Stimulated activated naive CD8-positive, alpha-beta T cell treated with anti-CD3 and anti-CD28 coated beads, Interleukin-15, Interleukin-2, amounts not matched to agents 100 ng/mL and 50 ng/mL, for 24 hours (primary cell): ENCODE measurements around the gene CHST5.

Source experiments
- H3K27ac Mint-ChIP-seq: one replicate; pipeline ENCODE4 v1.8.0; 2021; ENCODE audit warnings: mild to moderate bottlenecking, mixed read lengths
- H3K27me3 Mint-ChIP-seq: one replicate; pipeline ENCODE4 v1.8.0; 2021; ENCODE audit warnings: mixed read lengths
- H3K36me3 Mint-ChIP-seq: one replicate; pipeline ENCODE4 v1.8.0; 2021; ENCODE audit warnings: low read depth, mixed read lengths
- H3K4me1 Mint-ChIP-seq: one replicate; pipeline ENCODE4 v1.8.0; 2021; ENCODE audit warnings: low read depth, mixed read lengths
- H3K4me3 Mint-ChIP-seq: one replicate; pipeline ENCODE4 v1.8.0; 2021; ENCODE audit warnings: mild to moderate bottlenecking, mixed read lengths
- H3K9me3 Mint-ChIP-seq: one replicate; pipeline ENCODE4 v1.8.0; 2021; ENCODE audit warnings: mixed read lengths

CHST5 gene

DNA sequence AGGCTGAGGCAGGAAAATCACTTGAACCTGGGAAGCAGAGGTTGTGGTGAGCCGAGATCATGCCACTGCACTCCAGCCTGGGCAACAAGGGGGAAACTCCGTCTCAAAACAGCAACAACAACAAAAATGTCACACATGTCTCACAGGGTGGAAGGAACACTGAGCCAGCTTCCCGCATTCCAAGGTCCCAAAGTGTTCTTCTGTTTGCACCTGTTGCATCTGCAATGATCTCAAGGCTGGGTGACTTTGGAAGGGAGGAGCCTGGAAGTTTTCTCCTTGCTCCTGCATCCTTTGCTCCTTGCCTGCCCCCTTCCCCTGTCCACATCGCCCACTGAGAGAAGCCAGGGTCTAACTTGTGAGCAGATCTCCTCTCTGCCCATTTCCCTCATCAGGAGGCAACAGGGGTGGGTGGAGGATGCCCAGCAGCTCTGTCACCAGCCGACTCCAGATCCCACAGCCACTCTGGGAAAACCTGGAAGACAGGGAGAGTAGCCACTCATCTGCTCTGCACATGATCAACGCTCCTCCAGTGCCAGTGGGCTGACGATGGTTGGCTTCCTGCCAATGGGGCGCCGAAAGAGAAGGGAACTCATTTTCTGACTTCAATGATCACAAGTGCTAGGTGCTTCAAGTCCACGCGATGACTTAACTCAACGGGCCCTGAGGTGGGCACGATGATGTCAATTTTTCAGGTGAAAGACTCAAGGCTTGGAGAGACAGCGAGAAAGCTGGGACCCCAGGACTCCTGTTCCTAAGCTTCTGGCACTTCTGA, 53.3 kb downstream of the CHST5 start:
- no peaks in the 10 kb centered on the region for H3K36me3 Mint-ChIP-seq
- no peaks in the 10 kb centered on the region for H3K4me1 Mint-ChIP-seq
- peaks cover 8% of the 10 kb centered on the region for H3K27me3 Mint-ChIP-seq
- H3K9me3 Mint-ChIP-seq, result no peaks in the 10 kb centered on the region
- no peak overlapping the region for H3K27ac Mint-ChIP-seq
- H3K4me3 Mint-ChIP-seq, result no peak overlapping the region

DNA sequence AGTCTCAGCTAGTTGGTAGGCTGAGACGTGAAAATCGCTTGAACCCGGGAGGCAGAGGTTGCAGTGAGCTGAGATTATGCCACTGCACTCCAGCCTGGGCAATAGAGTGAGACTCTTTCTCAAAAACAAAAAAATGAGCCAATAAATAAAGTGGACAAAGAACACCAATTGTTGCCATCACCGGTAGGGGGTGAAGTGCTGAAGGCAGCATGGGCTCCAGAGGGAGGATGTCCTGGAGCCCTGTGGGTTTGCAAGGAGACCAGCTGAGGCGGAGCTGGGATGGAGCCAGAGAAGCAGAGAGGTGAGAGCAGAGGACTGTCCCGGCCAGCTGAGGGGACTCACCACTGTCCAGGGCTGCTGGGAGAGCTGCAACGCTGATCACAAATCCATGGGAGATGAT, 54.4 kb downstream of the CHST5 start:
- Mint-ChIP-seq H3K4me1 (no peaks in the 10 kb centered on the region), H3K9me3 (no peaks in the 10 kb centered on the region), H3K27ac (no peak overlapping the region), H3K36me3 (no peaks in the 10 kb centered on the region), H3K4me3 (no peak overlapping the region), H3K27me3 (peaks cover 9% of the 10 kb centered on the region)

DNA sequence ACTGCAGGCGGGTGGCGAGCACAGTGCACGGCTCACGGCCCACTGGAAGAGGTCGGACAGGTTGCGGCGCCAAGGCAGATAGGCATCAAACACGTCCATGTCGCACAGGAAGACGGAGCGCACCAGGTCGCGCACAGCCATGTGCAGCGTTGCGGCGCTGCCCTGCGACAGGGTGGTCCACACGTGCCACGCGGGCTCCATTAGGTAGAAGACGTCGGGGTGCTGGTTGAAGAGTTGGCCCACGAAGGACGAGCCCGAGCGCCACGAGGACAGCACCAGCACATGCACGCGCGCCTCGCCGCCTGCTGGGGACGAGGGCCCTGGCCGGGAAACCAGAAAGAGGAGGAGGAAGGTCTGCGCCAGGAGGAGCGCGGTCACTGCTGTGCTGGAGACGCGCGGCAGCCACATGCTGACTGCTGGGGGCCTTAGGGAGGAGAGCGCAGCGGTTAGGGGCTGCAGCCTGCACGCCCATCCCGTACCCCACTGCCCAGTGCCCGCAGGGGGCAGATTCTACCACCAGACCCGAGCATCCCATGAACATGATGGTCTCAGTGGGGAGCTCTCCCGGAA, 56.4 kb downstream of the CHST5 start:
- no peaks in the 10 kb centered on the region for H3K9me3 Mint-ChIP-seq
- peaks cover 4% of the 10 kb centered on the region for H3K27me3 Mint-ChIP-seq
- no peaks in the 10 kb centered on the region for H3K36me3 Mint-ChIP-seq
- H3K4me1 Mint-ChIP-seq, result no peaks in the 10 kb centered on the region
- H3K4me3 Mint-ChIP-seq, result no peak overlapping the region
- H3K27ac Mint-ChIP-seq, result no peak overlapping the region
